Glutamatergic neuron (in vitro differentiated cells): ENCODE measurements around the gene LMO1. TPM values are rescaled to one million over a fixed set of nuclear protein-coding genes. Genes with fewer than 3 reads are reported as not detected.

Experiments
- DNase-seq: peaks from one replicate; pipeline ENCODE4 v3.0.0; 2022
- H3K27ac Mint-ChIP-seq: one replicate; pipeline ENCODE4 v1.8.0; 2020; ENCODE audit warnings: mild to moderate bottlenecking, mixed read lengths, inconsistent platforms; ENCODE audit not compliant: unreplicated experiment
- H3K27me3 Mint-ChIP-seq: one replicate; pipeline ENCODE4 v1.8.0; 2020; ENCODE audit warnings: mild to moderate bottlenecking, moderate library complexity, mixed read lengths, inconsistent platforms; ENCODE audit not compliant: unreplicated experiment
- H3K36me3 Mint-ChIP-seq: one replicate; pipeline ENCODE4 v1.8.0; 2020; ENCODE audit warnings: mild to moderate bottlenecking, mixed read lengths, inconsistent platforms; ENCODE audit not compliant: unreplicated experiment
- H3K4me1 Mint-ChIP-seq: one replicate; pipeline ENCODE4 v1.8.0; 2020; ENCODE audit warnings: mild to moderate bottlenecking, low read depth, mixed read lengths, inconsistent platforms; ENCODE audit not compliant: unreplicated experiment
- H3K4me3 Mint-ChIP-seq: one replicate; pipeline ENCODE4 v1.8.0; 2020; ENCODE audit warnings: mild to moderate bottlenecking, mixed read lengths, inconsistent platforms; ENCODE audit not compliant: unreplicated experiment
- H3K9me3 Mint-ChIP-seq: one replicate; pipeline ENCODE4 v1.8.0; 2020; ENCODE audit warnings: mild to moderate bottlenecking, moderate library complexity, mixed read lengths, inconsistent platforms; ENCODE audit not compliant: unreplicated experiment
- total RNA-seq: library from RNA; stranded (reverse); fragmentation: NEBNext Ultra II Directional; extraction: Animal tissue kit (Norgen Biotek cat#: 25700); gene quantifications from one replicate; pipeline ENCODE4 v1.2.1, GENCODE V29; 2021; ENCODE audit not compliant: unreplicated experiment
- TF ChIP-seq, protein P1 (sequence below): fragments of 200-600 bp; sonication (generic); IDR thresholded peaks from one replicate; pipeline ENCODE4 v1.5.0; 2021; ENCODE audit not compliant: partially characterized antibody, unreplicated experiment

Gene LMO1
- total RNA-seq, 1 donor from 2014 or later = 5.7 TPM

DNA sequence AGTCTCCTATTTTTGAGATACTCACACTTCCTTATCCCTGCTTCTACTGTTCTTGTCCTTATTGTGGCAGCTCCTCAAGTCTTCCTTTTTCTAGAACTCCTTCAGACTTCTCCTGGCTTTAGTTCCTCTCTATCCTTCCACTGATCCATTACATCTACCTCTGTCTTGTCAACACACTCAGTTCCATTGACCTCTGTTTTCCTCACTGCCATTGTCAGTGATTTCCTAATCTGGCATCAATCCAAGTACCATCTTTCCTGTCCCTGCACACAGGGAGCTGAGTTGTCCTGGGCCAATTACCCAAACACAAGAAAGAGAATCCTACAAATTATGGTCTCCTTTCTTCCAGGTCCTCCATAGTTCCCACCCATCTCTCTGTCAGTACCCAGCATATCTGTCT lies 66.9 kb downstream of the LMO1 start:
- no peak overlapping the region for H3K27ac Mint-ChIP-seq
- H3K4me1 Mint-ChIP-seq = no peaks in the 10 kb centered on the region
- no peak overlapping the region for H3K4me3 Mint-ChIP-seq
- no peak for DNase-seq
- peaks cover 2% of the 10 kb centered on the region for H3K9me3 Mint-ChIP-seq
- H3K36me3 Mint-ChIP-seq = no peaks in the 10 kb centered on the region
- H3K27me3 Mint-ChIP-seq = peaks cover 8% of the 10 kb centered on the region
- TF ChIP-seq, protein P1, sequence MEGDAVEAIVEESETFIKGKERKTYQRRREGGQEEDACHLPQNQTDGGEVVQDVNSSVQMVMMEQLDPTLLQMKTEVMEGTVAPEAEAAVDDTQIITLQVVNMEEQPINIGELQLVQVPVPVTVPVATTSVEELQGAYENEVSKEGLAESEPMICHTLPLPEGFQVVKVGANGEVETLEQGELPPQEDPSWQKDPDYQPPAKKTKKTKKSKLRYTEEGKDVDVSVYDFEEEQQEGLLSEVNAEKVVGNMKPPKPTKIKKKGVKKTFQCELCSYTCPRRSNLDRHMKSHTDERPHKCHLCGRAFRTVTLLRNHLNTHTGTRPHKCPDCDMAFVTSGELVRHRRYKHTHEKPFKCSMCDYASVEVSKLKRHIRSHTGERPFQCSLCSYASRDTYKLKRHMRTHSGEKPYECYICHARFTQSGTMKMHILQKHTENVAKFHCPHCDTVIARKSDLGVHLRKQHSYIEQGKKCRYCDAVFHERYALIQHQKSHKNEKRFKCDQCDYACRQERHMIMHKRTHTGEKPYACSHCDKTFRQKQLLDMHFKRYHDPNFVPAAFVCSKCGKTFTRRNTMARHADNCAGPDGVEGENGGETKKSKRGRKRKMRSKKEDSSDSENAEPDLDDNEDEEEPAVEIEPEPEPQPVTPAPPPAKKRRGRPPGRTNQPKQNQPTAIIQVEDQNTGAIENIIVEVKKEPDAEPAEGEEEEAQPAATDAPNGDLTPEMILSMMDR = no peak

DNA sequence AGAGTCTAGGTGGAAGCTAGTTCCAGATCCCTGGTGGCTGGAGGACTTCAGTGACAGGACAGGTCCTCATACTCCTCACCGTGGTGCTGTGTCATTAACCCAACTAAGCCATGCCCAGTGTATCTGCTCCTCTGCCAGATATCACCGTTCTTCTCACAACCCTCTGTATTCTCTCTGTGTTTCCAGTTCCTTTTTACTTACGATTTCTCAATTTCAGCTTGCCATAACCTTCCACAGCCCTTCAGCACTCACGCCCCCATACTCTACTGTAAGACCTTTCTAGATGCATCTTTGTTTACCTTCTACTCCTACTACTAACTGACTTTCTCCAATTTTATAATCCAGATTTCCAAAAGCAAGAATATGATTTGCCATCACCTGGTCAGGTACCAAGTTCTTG lies 68.7 kb downstream of the LMO1 start:
- Mint-ChIP-seq H3K4me3 (no peak overlapping the region), H3K27ac (no peak overlapping the region)
- TF ChIP-seq, protein P1 = no peak

DNA sequence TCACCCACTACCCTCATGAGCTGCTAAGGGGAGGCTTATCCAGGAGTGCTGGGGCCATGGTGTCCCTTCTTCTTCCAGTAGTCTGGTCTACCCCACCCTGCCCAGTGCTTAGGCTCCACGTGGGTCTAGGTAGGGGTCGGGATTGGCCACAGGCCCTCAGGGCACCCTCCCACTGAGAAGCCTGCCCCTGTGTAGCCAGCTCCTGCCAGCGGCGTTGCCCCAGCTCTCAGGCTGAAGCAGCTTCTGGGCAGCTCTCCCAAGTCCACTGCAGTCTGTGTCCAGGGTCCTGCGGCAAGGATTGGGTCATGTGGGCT lies 70.8 kb downstream of the LMO1 start:
- Mint-ChIP-seq H3K27me3 (peaks cover 3% of the 10 kb centered on the region), H3K9me3 (peaks cover 2% of the 10 kb centered on the region), H3K4me3 (no peak overlapping the region), H3K27ac (no peak overlapping the region), H3K4me1 (no peaks in the 10 kb centered on the region), H3K36me3 (no peaks in the 10 kb centered on the region)
- no peak for DNase-seq
- TF ChIP-seq, protein P1 = peak; percentile 24

More for the DNA sequence above, 68.7 kb downstream of the LMO1 start:
- Mint-ChIP-seq H3K27me3 (peaks cover 6% of the 10 kb centered on the region), H3K36me3 (no peaks in the 10 kb centered on the region), H3K4me1 (no peaks in the 10 kb centered on the region), H3K9me3 (peaks cover 2% of the 10 kb centered on the region)
- no peak for DNase-seq

DNA sequence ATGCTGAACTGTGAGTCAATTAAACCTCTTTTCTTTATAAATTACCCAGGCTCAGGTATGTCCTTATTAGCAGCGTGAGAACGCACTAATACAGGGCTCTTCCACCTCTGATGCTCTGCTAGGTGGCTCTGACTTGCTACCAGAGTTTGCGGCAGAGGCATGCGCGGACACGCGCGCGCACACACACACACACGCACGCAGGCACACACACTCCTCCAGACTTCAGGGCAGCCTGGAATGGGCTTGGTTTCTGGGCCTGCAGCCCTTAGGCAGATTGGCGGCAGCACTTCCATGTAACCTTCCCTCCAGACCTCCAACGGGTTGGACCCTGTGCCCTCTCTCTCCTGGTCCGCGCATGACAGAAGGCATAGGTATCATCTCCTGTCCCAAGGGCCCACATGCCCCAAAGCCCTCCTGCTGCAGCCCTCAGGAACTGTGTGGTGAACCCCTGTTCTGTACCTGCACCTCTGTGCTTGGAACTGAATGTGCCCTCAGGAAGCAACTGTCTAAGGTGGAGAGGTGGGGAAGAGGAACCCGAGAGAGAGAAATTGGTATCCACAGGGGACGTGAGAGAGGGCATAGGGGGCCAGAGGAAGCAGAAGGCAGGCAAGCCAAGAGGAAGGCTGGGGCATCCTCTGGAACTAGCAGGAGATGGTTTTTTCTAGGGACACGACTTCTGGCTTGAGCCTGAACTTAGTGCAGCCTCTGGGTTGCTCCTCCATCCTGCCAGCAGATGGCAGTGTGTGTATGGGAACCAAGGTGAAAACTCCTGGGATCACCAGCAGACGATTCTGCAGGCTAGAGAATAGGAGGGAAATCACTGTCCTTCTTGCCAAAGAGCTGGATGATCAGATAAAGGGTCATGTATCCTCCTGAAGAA lies 71.4 kb downstream of the LMO1 start:
- H3K4me3 Mint-ChIP-seq = no peak overlapping the region
- no peak overlapping the region for H3K27ac Mint-ChIP-seq
- H3K9me3 Mint-ChIP-seq = peaks cover 2% of the 10 kb centered on the region
- TF ChIP-seq, protein P1 = peak; percentile 80
- no peaks in the 10 kb centered on the region for H3K36me3 Mint-ChIP-seq
- H3K27me3 Mint-ChIP-seq = peaks cover 3% of the 10 kb centered on the region
- no peaks in the 10 kb centered on the region for H3K4me1 Mint-ChIP-seq
- DNase-seq = peak; percentile 84

DNA sequence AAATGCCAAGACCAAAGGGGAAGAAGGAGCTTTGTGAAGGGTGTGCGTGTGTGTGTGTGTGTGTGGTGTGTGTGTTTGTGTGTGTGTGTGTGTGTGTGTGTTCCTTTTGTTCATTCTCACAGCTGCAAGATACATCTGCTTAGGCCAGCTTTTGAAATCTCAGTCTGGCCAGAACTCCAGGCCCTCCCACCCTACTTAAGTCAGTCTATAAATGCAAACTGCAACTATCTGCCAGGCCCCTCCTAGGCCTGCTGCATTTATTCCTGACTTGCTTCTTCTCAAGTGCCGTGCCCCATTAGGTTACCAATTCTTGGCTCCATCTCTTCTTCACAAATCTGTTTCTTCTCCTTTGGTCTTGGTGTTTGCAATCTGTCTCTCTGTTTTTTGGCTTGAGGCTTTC lies 73.2 kb downstream of the LMO1 start:
- Mint-ChIP-seq H3K9me3 (peaks cover 2% of the 10 kb centered on the region), H3K27me3 (peaks cover 3% of the 10 kb centered on the region), H3K36me3 (no peaks in the 10 kb centered on the region), H3K4me3 (no peak overlapping the region), H3K4me1 (no peaks in the 10 kb centered on the region), H3K27ac (no peak overlapping the region)
- no peak for DNase-seq
- TF ChIP-seq, protein P1 = no peak
